Mesodermal cell (in vitro differentiated cells): ENCODE results near the gene ZNF516.

Experiments
- H3K27ac ChIP-seq: 2 replicates; pipeline ENCODE4 v1.7.0; 2013; ENCODE audit warnings: mild to moderate bottlenecking, low read depth, low read length, moderate library complexity; ENCODE audit not compliant: severe bottlenecking
- H3K36me3 ChIP-seq: 2 replicates; pipeline ENCODE4 v1.7.1; 2013; ENCODE audit warnings: mild to moderate bottlenecking, low read length, moderate library complexity; ENCODE audit not compliant: control insufficient read depth, insufficient read depth
- H3K4me1 ChIP-seq: one replicate; pipeline ENCODE4 v1.7.1; 2013; ENCODE audit warnings: mild to moderate bottlenecking, low read length; ENCODE audit not compliant: insufficient read depth, control insufficient read depth, poor library complexity, severe bottlenecking
- H3K4me3 ChIP-seq: 2 replicates; pipeline ENCODE4 v1.7.0; 2013; ENCODE audit warnings: low read length, control low read depth, mild to moderate bottlenecking; ENCODE audit not compliant: insufficient read depth, poor library complexity, severe bottlenecking; ENCODE audit errors: extremely low read depth
- H3K9me3 ChIP-seq: 2 replicates; pipeline ENCODE4 v1.7.1; 2013; ENCODE audit warnings: mild to moderate bottlenecking, low read length, moderate library complexity; ENCODE audit not compliant: control insufficient read depth
- WGBS, 2 experiments: methylation state at CpG; one replicate each; pipeline ENCODE4 v1.1.5; 2013; ENCODE audit warnings: missing lambda C conversion rate in 2 of 2; ENCODE audit not compliant: insufficient coverage in 2 of 2; 5-methylcytosine and 5-hydroxymethylcytosine counted together

Gene ZNF516

DNA sequence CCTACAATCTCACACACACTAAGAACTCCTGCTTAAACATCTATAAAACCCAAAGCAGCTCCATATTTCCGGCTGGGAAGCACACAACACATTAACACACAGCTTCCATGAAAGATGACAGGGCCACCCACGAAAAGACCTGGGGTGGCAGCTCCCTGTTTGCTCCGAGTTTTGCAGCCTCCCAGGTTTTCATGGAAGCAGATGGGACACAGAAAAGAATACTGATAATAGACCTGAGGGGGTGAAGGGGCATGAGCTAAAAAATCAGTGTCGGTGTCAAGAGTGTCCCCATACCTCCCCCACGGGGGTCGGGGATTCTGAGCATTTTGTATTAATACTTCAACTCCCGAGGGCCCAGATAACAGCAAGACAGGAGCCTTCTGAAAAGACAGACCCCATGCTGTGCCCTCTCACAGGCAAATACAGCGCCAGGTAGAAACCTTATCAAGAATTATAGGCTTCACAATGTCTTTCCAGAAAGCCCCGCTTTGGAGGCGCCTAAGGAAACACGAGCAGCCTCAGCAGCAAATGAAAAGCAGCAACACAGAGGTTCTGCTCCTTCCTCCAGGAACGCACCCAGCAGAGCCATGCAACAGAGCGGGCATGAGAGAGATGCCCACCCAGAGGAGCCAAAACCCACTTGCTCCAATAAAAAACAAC lies 50.5 kb downstream of the ZNF516 start:
- no peak overlapping the region for H3K27ac ChIP-seq
- 94% methylated on average over 10 to 11 of the region's 13 CpGs for WGBS, 2 experiments
- H3K4me1 ChIP-seq: peaks cover 23% of the 10 kb centered on the region
- H3K9me3 ChIP-seq: no peaks in the 10 kb centered on the region
- peaks cover 58% of the 10 kb centered on the region for H3K36me3 ChIP-seq
- no peak overlapping the region for H3K4me3 ChIP-seq

GRCh38 chr18:76443519-76444445 lies 51.3 kb downstream of the ZNF516 start:
- Histone ChIP-seq H3K36me3 (peaks cover 64% of the 10 kb centered on the region), H3K4me3 (no peak overlapping the region), H3K27ac (no peak overlapping the region), H3K4me1 (peaks cover 15% of the 10 kb centered on the region), H3K9me3 (no peaks in the 10 kb centered on the region)
- 94 to 95% methylated on average over 13 to 14 of the region's 18 CpGs for WGBS, 2 experiments

- Histone ChIP-seq H3K9me3 (no peaks in the 10 kb centered on the region), H3K36me3 (peaks cover 67% of the 10 kb centered on the region), H3K27ac (no peak overlapping the region), H3K4me3 (no peak overlapping the region), H3K4me1 (peaks cover 9% of the 10 kb centered on the region)
- 97 to 98% methylated on average over 51 to 66 of the region's 66 CpGs for WGBS, 2 experiments
These were observed 52.5 kb downstream of the ZNF516 start for GRCh38 chr18:76442413-76443171.

- Histone ChIP-seq H3K4me3 (no peak overlapping the region), H3K27ac (no peak overlapping the region), H3K36me3 (peaks cover 72% of the 10 kb centered on the region), H3K4me1 (peaks cover 9% of the 10 kb centered on the region), H3K9me3 (no peaks in the 10 kb centered on the region)
- 97% methylated on average over 59 to 65 of the region's 65 CpGs for WGBS, 2 experiments
These were observed 53.2 kb downstream of the ZNF516 start for GRCh38 chr18:76441668-76442412.

DNA sequence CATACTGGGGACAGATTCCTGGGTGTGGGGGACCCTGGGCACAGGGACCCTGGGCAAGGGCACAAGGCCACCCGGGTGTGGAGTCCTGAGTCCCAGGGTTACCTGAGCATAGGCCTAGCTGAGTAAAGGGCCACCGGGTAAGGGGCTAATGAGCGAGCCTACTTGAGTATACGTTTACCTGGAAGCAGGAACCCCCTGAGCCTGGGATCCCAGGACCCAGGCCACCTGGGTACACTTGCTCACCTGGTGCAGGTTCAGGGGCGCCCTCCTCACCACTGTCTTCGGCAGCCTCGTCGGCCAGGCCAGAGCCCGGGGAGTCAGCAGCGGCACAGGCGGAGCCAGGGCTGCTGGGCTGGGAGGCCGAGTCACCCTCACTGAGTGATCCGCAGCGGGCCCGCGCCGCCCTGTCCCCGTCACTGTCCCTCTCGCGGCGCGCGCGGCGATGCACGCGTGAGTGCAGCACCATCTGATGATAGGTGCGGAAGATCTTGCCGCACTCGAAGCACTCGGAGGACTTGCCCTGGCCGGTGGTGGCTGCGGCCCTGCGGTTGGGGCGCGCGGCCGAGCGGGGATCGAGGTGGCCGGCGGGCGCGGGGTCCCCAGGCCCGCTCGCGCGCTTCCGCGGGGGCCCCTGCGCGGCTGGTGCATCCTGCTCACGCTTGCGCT lies 53.9 kb downstream of the ZNF516 start:
- H3K27ac ChIP-seq: no peak overlapping the region
- peaks cover 9% of the 10 kb centered on the region for H3K4me1 ChIP-seq
- 95 to 98% methylated on average over 54 of the region's 54 CpGs for WGBS, 2 experiments
- H3K36me3 ChIP-seq: peaks cover 80% of the 10 kb centered on the region
- no peaks in the 10 kb centered on the region for H3K9me3 ChIP-seq
- no peak overlapping the region for H3K4me3 ChIP-seq

DNA sequence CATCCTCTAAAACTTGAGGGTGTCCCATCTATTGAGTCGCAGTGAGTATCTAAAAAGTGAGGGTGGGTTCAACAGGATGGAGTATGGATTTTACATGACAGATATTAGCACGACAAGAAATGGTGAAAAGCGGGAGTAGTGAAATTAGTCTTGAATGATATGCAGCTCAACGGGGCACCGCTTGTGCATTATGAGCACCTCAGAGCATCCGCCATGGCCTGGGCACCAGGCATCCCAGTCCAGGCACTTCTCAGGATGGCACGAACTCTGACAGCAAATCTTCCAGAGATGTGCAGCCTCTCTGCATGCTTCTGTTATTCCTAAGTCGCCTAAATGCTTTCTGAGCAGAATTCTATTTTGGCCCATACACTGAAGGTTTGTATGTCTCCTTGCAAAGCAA lies 57.1 kb downstream of the ZNF516 start:
- no peaks in the 10 kb centered on the region for H3K4me1 ChIP-seq
- peaks cover 94% of the 10 kb centered on the region for H3K36me3 ChIP-seq
- H3K27ac ChIP-seq: no peak overlapping the region
- no peaks in the 10 kb centered on the region for H3K9me3 ChIP-seq
- 95 to 98% methylated on average over 8 of the region's 8 CpGs for WGBS, 2 experiments
- no peak overlapping the region for H3K4me3 ChIP-seq

- Histone ChIP-seq H3K36me3 (peaks cover 94% of the 10 kb centered on the region), H3K4me3 (no peak overlapping the region), H3K27ac (no peak overlapping the region), H3K4me1 (no peaks in the 10 kb centered on the region), H3K9me3 (no peaks in the 10 kb centered on the region)
- WGBS, 2 experiments: 93 to 94% methylated on average over 9 to 10 of the region's 11 CpGs
These were observed 58.0 kb downstream of the ZNF516 start for GRCh38 chr18:76437011-76437410.

DNA sequence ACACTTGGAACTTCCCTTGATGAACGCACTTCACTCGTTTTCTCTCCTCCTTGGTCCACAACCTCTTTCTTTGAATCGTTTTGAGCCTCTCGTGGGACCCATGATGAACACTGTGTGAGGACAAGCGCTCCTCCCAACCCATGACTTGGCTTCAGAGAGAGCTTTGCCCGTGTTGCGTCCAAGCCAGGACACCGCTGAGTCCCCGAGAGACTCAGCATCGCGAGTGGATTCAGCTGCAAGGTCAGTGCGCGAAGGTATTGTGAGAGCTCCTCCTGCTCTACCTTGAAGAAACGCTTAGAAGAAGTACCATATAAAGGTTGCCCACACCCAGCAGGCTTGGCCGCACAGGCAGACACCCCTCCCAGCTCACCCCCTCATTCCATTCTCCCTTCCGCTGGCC lies 58.7 kb downstream of the ZNF516 start:
- H3K27ac ChIP-seq: no peak overlapping the region
- H3K4me3 ChIP-seq: no peak overlapping the region
- no peaks in the 10 kb centered on the region for H3K9me3 ChIP-seq
- WGBS, 2 experiments: 93 to 95% methylated on average over 14 to 15 of the region's 16 CpGs
- H3K4me1 ChIP-seq: no peaks in the 10 kb centered on the region
- H3K36me3 ChIP-seq: peaks cover 88% of the 10 kb centered on the region

DNA sequence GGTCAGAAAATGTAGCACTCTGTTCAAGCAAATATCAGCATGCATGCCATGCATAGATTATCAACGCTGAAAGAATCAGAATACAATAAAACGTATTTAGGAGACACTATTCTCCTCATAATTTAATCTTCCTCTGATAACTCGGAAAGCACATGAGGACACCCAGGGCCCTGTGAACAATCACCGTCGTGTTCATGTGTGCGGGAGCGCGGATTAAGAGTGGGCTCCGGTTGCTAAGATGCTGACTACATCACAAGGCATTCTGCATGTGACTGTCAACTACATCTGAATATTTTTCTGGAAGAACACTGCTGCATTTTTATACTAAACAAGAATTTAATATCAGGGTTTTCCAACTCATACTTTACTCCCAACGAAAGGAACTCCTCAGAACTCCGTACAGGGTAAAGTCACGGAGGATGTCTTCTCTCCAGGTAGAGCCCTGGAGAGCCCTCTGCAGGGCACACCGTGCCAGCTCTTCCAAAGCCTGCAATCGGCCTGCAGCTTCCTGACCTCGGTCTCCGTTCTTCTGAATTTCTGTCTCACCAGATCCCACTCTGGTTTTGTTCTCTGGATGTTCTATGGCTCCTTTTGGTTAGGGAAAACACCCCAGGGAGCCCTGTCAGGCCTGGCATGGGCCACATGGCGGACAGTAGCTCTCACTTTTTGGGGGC lies 59.6 kb downstream of the ZNF516 start:
- WGBS, 2 experiments: 88 to 92% methylated on average over 17 of the region's 17 CpGs
- Histone ChIP-seq H3K27ac (no peak overlapping the region), H3K4me1 (no peaks in the 10 kb centered on the region), H3K9me3 (no peaks in the 10 kb centered on the region), H3K4me3 (no peak overlapping the region), H3K36me3 (peaks cover 86% of the 10 kb centered on the region)
